Measurements from ENCODE around the gene WDR88. TPM values are rescaled to one million over a fixed set of nuclear protein-coding genes. Genes with fewer than 3 reads are reported as not detected.

Gene WDR88
- total RNA-seq, result under 1 TPM in 1 of 6 donors, not detected in 5; 0.34 TPM

- no peak within 1 kb of the TSS for H3K4me3 ChIP-seq
- TF ChIP-seq POLR2A (IDR thresholded peaks at IDR 0.05) (no peak), CTCF (IDR thresholded peaks at IDR 0.05) (no peak), EP300 (IDR thresholded peaks at IDR 0.05) (no peak), POLR2AphosphoS5 (IDR thresholded peaks at IDR 0.05) (no peak)
- H3K4me1 ChIP-seq, result peaks cover 0 to 6% (median 0%) of the 10 kb centered on the region in 4 donors
- peak in 1 of 2 donors; percentile 85 for DNase-seq
- H3K36me3 ChIP-seq, result peaks cover 5 to 44% (median 31%) of the 10 kb centered on the region in 4 donors
- H3K27me3 ChIP-seq, result peaks cover 0 to 11% (median 2%) of the 10 kb centered on the region in 4 donors
- no peak for ATAC-seq (ENCODE audit: low FRiP score in 2 of 2)
- H3K9me3 ChIP-seq, result no peaks in the 10 kb centered on the region
- no peak within 1 kb of the TSS for H3K27ac ChIP-seq
- 91 to 93% methylated on average over 31 to 42 of the region's 43 CpGs for WGBS, 2 donors
Measured at GRCh38 chr19:33132021-33132420, at the start of gene WDR88. Gene WDR88, plus strand, starts transcription at chr19:33132114. Its CDS starts 56 bp downstream, at chr19:33132170.

- DNase-seq (no peak), ATAC-seq (ENCODE audit: low FRiP score in 2 of 2) (no peak)
- TF ChIP-seq POLR2AphosphoS5 (IDR thresholded peaks at IDR 0.05), result no peak
- TF ChIP-seq CTCF (IDR thresholded peaks at IDR 0.05), result no peak
- TF ChIP-seq POLR2A (IDR thresholded peaks at IDR 0.05), result no peak
- no peak for TF ChIP-seq EP300 (IDR thresholded peaks at IDR 0.05)
- Histone ChIP-seq H3K4me1 (peaks cover 9 to 15% (median 11%) of the 10 kb centered on the region in 4 donors), H3K27ac (no peak overlapping the region), H3K9me3 (no peaks in the 10 kb centered on the region), H3K27me3 (no peaks in the 10 kb centered on the region), H3K4me3 (no peak overlapping the region), H3K36me3 (peaks cover 7 to 31% (median 20%) of the 10 kb centered on the region in 4 donors)
- WGBS, 2 donors, result 93 to 97% methylated on average over 3 of the region's 3 CpGs
Measured at GRCh38 chr19:33085570-33086128, 46.3 kb upstream of the WDR88 start.

DNA sequence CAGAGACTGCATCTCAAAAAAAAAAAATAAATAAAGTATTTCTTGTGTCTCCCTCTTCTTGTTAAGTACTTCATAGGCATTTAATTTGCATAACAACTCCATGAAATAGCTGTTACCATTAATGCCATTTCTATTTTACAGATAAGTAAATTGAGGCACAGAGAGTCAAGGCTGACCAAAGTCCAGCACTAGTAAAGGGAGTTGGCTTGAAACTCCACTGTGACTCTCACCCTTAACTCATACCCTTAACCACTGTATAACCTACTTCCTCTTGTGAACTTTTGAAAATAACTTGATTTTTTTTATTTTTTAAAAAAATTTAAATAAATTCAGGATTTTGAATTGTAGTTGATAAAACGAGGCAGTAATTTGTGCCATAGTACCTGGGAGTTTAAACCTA is 45.0 kb upstream of the WDR88 start:
- H3K4me1 ChIP-seq, result peaks cover 3 to 8% (median 6%) of the 10 kb centered on the region in 4 donors
- peaks cover 11 to 42% (median 29%) of the 10 kb centered on the region in 4 donors for H3K36me3 ChIP-seq
- H3K4me3 ChIP-seq, result no peak overlapping the region
- ATAC-seq (ENCODE audit: low FRiP score in 2 of 2) (no peak), DNase-seq (no peak)
- TF ChIP-seq CTCF (IDR thresholded peaks at IDR 0.05) (no peak), POLR2A (IDR thresholded peaks at IDR 0.05) (no peak), EP300 (IDR thresholded peaks at IDR 0.05) (no peak), POLR2AphosphoS5 (IDR thresholded peaks at IDR 0.05) (no peak)
- WGBS, 2 donors, result 83 to 89% methylated on average over 1 of the region's 1 CpG
- H3K27me3 ChIP-seq, result no peaks in the 10 kb centered on the region
- H3K9me3 ChIP-seq, result no peaks in the 10 kb centered on the region
- no peak overlapping the region for H3K27ac ChIP-seq

DNA sequence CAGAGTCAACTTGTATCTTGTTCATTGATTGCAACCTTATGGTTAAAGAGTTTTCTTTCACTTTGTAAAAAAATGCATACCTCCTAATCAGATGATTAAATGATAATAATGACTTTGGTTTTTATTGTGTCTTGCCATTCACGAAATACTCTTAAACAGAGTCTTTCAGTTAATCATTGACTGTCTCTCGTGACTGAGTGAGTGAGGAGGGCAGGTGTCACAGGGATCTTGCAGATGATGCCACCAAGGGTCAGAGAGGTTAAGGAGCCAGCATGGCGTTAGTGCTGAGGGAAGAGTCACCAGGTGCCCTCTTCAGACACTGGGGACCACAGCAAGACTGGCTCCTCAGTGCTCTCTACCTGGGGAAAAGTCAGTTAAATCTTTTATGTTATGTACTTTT is 42.9 kb upstream of the WDR88 start:
- WGBS, 2 donors, result 89 to 93% methylated on average over 3 of the region's 3 CpGs
- Histone ChIP-seq H3K27me3 (no peaks in the 10 kb centered on the region), H3K4me3 (no peak overlapping the region), H3K27ac (no peak overlapping the region), H3K36me3 (peaks cover 22 to 62% (median 46%) of the 10 kb centered on the region in 4 donors), H3K4me1 (no peaks in the 10 kb centered on the region), H3K9me3 (no peaks in the 10 kb centered on the region)
- DNase-seq, result no peak
- no peak for ATAC-seq (ENCODE audit: low FRiP score in 2 of 2)
- no peak for TF ChIP-seq EP300 (IDR thresholded peaks at IDR 0.05)
- no peak for TF ChIP-seq CTCF (IDR thresholded peaks at IDR 0.05)
- TF ChIP-seq POLR2AphosphoS5 (IDR thresholded peaks at IDR 0.05), result no peak
- TF ChIP-seq POLR2A (IDR thresholded peaks at IDR 0.05), result no peak

GRCh38 chr19:33090179-33090578 is 41.7 kb upstream of the WDR88 start:
- peaks cover 27 to 74% (median 54%) of the 10 kb centered on the region in 4 donors for H3K36me3 ChIP-seq
- WGBS, 2 donors, result 89 to 91% methylated on average over 3 of the region's 3 CpGs
- H3K9me3 ChIP-seq, result no peaks in the 10 kb centered on the region
- TF ChIP-seq EP300 (IDR thresholded peaks at IDR 0.05), result no peak
- no peak for TF ChIP-seq CTCF (IDR thresholded peaks at IDR 0.05)
- DNase-seq (no peak), ATAC-seq (ENCODE audit: low FRiP score in 2 of 2) (no peak)
- no peak overlapping the region for H3K27ac ChIP-seq
- no peak overlapping the region for H3K4me3 ChIP-seq
- H3K27me3 ChIP-seq, result no peaks in the 10 kb centered on the region
- H3K4me1 ChIP-seq, result no peaks in the 10 kb centered on the region
